EH (cell line): ENCODE data around the gene MS4A18.

Source experiments
- DNase-seq: peaks from one replicate; pipeline ENCODE4 v3.0.0-alpha.2; 2015; ENCODE audit warnings: low read depth

The MS4A18 gene

GRCh38 chr11:60788401-60789125 lies 64.0 kb downstream of the MS4A18 start:
- DNase-seq: no peak

- DNase-seq: no peak
Observed at GRCh38 chr11:60790726-60791125, 66.2 kb downstream of the MS4A18 start.

- DNase-seq: no peak
Observed at GRCh38 chr11:60791153-60791933, 66.8 kb downstream of the MS4A18 start.

- DNase-seq: no peak
Observed at GRCh38 chr11:60792521-60792920, 68.0 kb downstream of the MS4A18 start.
